ENCODE measurements around the gene SERINC3.

DNA sequence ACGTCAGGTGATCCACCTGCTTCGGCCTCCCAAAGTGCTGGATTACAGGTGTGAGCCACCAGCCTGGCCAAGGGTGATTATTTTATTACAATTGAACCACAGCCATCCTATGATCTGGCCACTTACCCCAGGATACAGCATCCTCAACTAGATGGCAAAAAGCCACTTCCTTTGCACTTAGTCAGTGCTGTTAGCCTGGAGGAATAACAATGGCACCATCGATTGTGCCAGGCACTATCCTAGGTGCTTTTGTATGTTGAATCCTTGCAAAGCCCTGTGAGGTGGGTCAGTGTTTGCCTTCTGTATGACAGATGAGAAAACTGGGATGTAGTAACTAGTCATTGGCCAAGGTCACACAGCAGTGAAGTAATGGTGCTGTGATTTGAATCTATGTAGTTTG is 57.4 kb downstream of the SERINC3 start:
- TF ChIP-seq, protein P1, sequence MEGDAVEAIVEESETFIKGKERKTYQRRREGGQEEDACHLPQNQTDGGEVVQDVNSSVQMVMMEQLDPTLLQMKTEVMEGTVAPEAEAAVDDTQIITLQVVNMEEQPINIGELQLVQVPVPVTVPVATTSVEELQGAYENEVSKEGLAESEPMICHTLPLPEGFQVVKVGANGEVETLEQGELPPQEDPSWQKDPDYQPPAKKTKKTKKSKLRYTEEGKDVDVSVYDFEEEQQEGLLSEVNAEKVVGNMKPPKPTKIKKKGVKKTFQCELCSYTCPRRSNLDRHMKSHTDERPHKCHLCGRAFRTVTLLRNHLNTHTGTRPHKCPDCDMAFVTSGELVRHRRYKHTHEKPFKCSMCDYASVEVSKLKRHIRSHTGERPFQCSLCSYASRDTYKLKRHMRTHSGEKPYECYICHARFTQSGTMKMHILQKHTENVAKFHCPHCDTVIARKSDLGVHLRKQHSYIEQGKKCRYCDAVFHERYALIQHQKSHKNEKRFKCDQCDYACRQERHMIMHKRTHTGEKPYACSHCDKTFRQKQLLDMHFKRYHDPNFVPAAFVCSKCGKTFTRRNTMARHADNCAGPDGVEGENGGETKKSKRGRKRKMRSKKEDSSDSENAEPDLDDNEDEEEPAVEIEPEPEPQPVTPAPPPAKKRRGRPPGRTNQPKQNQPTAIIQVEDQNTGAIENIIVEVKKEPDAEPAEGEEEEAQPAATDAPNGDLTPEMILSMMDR (IDR thresholded peaks at IDR 0.05) = no peak
- TF ChIP-seq, protein P2, sequence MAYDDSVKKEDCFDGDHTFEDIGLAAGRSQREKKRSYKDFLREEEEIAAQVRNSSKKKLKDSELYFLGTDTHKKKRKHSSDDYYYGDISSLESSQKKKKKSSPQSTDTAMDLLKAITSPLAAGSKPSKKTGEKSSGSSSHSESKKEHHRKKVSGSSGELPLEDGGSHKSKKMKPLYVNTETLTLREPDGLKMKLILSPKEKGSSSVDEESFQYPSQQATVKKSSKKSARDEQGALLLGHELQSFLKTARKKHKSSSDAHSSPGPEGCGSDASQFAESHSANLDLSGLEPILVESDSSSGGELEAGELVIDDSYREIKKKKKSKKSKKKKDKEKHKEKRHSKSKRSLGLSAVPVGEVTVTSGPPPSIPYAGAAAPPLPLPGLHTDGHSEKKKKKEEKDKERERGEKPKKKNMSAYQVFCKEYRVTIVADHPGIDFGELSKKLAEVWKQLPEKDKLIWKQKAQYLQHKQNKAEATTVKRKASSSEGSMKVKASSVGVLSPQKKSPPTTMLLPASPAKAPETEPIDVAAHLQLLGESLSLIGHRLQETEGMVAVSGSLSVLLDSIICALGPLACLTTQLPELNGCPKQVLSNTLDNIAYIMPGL (CRISPR knock-in tag; IDR thresholded peaks at IDR 0.05) = no peak
- TF ChIP-seq SP1 (CRISPR knock-in tag; conservative IDR thresholded peaks at IDR 0.05) (no peak), PRRX2 (CRISPR knock-in tag; IDR thresholded peaks at IDR 0.05) (no peak), CREM (CRISPR knock-in tag; IDR thresholded peaks at IDR 0.05) (no peak), ESRRA (CRISPR knock-in tag; IDR thresholded peaks at IDR 0.05; ENCODE audit: borderline replicate concordance) (no peak)
- TF ChIP-seq, protein P3, sequence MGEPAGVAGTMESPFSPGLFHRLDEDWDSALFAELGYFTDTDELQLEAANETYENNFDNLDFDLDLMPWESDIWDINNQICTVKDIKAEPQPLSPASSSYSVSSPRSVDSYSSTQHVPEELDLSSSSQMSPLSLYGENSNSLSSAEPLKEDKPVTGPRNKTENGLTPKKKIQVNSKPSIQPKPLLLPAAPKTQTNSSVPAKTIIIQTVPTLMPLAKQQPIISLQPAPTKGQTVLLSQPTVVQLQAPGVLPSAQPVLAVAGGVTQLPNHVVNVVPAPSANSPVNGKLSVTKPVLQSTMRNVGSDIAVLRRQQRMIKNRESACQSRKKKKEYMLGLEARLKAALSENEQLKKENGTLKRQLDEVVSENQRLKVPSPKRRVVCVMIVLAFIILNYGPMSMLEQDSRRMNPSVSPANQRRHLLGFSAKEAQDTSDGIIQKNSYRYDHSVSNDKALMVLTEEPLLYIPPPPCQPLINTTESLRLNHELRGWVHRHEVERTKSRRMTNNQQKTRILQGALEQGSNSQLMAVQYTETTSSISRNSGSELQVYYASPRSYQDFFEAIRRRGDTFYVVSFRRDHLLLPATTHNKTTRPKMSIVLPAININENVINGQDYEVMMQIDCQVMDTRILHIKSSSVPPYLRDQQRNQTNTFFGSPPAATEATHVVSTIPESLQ (CRISPR knock-in tag; IDR thresholded peaks at IDR 0.05) = no peak
- TF ChIP-seq, protein P4, sequence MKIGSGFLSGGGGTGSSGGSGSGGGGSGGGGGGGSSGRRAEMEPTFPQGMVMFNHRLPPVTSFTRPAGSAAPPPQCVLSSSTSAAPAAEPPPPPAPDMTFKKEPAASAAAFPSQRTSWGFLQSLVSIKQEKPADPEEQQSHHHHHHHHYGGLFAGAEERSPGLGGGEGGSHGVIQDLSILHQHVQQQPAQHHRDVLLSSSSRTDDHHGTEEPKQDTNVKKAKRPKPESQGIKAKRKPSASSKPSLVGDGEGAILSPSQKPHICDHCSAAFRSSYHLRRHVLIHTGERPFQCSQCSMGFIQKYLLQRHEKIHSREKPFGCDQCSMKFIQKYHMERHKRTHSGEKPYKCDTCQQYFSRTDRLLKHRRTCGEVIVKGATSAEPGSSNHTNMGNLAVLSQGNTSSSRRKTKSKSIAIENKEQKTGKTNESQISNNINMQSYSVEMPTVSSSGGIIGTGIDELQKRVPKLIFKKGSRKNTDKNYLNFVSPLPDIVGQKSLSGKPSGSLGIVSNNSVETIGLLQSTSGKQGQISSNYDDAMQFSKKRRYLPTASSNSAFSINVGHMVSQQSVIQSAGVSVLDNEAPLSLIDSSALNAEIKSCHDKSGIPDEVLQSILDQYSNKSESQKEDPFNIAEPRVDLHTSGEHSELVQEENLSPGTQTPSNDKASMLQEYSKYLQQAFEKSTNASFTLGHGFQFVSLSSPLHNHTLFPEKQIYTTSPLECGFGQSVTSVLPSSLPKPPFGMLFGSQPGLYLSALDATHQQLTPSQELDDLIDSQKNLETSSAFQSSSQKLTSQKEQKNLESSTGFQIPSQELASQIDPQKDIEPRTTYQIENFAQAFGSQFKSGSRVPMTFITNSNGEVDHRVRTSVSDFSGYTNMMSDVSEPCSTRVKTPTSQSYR (CRISPR knock-in tag; IDR thresholded peaks at IDR 0.05) = no peak
- TF ChIP-seq, protein P5, sequence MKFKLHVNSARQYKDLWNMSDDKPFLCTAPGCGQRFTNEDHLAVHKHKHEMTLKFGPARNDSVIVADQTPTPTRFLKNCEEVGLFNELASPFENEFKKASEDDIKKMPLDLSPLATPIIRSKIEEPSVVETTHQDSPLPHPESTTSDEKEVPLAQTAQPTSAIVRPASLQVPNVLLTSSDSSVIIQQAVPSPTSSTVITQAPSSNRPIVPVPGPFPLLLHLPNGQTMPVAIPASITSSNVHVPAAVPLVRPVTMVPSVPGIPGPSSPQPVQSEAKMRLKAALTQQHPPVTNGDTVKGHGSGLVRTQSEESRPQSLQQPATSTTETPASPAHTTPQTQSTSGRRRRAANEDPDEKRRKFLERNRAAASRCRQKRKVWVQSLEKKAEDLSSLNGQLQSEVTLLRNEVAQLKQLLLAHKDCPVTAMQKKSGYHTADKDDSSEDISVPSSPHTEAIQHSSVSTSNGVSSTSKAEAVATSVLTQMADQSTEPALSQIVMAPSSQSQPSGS (CRISPR knock-in tag; IDR thresholded peaks at IDR 0.05; ENCODE audit: borderline replicate concordance, low read depth) = no peak

Data from WTC11 (cell line).